Measurements from ENCODE around the gene PPARA.

PPARA gene

DNA sequence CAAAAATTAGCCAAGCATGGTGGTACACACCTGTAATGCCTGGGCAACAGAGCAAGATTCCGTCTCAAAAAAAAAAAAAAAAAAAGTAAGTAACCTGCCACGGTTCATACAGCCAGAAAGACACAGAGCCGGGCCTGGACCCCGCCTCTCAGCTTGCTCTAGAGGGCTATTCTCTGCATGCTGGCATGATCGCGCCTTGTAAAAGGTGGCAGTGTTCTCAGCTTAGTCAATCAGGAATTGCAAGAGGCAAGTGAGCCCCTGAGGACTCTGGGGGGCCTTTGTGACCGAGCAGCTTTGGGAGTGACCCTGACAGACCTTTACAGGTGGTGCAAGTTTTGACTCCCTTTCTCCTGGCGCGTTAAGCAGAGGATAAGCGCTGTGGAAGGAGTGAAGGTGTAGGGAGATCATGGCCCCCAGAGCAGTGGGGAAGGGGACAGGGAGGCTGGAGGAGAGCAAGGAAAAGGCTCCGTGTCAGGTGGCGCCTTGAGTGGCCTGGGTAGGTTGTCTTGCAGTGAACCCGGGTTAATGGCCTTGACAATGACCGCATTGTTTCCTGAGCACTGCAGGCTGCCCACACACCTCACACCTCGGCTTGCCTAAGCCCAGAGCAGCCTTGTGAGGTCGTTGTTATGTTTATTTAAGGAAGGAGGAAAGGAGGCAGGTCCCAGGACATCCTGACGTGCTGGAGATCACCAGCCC lies 50.9 kb downstream of the PPARA start:
- Histone ChIP-seq H3K18ac (ENCODE audit: low read length) (no peak overlapping the region), H4K8ac (ENCODE audit: low read depth, low read length) (no peak overlapping the region), H3K27me3 (ENCODE audit: insufficient read depth, low read length) (no peaks in the 10 kb centered on the region), H3K27ac (ENCODE audit: low read depth, low read length) (no peak overlapping the region), H2BK12ac (ENCODE audit: low read length) (no peak overlapping the region), H4K12ac (ENCODE audit: low read depth, low read length) (no peak overlapping the region), H3K36me3 (ENCODE audit: control insufficient read depth in 1 of 2, insufficient read depth in 2 of 2, low read length in 2 of 2) (no peaks in the 10 kb centered on the region), H3K79me2 (ENCODE audit: control insufficient read depth, insufficient read depth, low read length, poor library complexity) (no peaks in the 10 kb centered on the region), H3K4me3 (ENCODE audit: low read depth, low read length) (no peak overlapping the region), H3K4ac (ENCODE audit: low read depth, low read length) (no peak overlapping the region), H3K4me1 (ENCODE audit: control insufficient read depth in 1 of 2, insufficient read depth in 2 of 2, low read length in 2 of 2) (no peaks in the 10 kb centered on the region), H2AK5ac (ENCODE audit: low read length) (no peak overlapping the region), H3K4me2 (ENCODE audit: low read length) (no peak overlapping the region), H2AFZ (ENCODE audit: insufficient read depth, low read length, poor library complexity) (no peak overlapping the region), H2BK5ac (ENCODE audit: low read depth, low read length, poor library complexity) (no peak overlapping the region), H4K91ac (ENCODE audit: low read depth, low read length) (no peak overlapping the region), H3K9ac (ENCODE audit: low read length) (no peak overlapping the region), H3K14ac (ENCODE audit: low read length) (no peak overlapping the region), H2BK120ac (ENCODE audit: insufficient read depth, low read length, poor library complexity) (no peak overlapping the region), H3K9me3 (ENCODE audit: insufficient read depth, low read depth, low read length) (no peaks in the 10 kb centered on the region), H3K23ac (ENCODE audit: low read length) (no peak overlapping the region), H3K79me1 (ENCODE audit: low read length) (no peaks in the 10 kb centered on the region)
- DNase-seq, result no peak
- no CpG with 5 or more reads among the region's 17 CpGs for WGBS (ENCODE audit: extremely low coverage, insufficient coverage, insufficient read length)

- Histone ChIP-seq H2BK120ac (ENCODE audit: insufficient read depth, low read length, poor library complexity) (no peak overlapping the region), H3K4me1 (ENCODE audit: control insufficient read depth in 1 of 2, insufficient read depth in 2 of 2, low read length in 2 of 2) (no peaks in the 10 kb centered on the region), H2BK12ac (ENCODE audit: low read length) (no peak overlapping the region), H4K91ac (ENCODE audit: low read depth, low read length) (no peak overlapping the region), H3K14ac (ENCODE audit: low read length) (no peak overlapping the region), H3K79me1 (ENCODE audit: low read length) (no peaks in the 10 kb centered on the region), H2BK5ac (ENCODE audit: low read depth, low read length, poor library complexity) (no peak overlapping the region), H3K27me3 (ENCODE audit: insufficient read depth, low read length) (no peaks in the 10 kb centered on the region), H3K4me3 (ENCODE audit: low read depth, low read length) (no peak overlapping the region), H4K12ac (ENCODE audit: low read depth, low read length) (no peak overlapping the region), H3K4me2 (ENCODE audit: low read length) (no peak overlapping the region), H3K9ac (ENCODE audit: low read length) (no peak overlapping the region), H2AFZ (ENCODE audit: insufficient read depth, low read length, poor library complexity) (no peak overlapping the region), H3K18ac (ENCODE audit: low read length) (no peak overlapping the region), H3K23ac (ENCODE audit: low read length) (no peak overlapping the region), H3K36me3 (ENCODE audit: control insufficient read depth in 1 of 2, insufficient read depth in 2 of 2, low read length in 2 of 2) (no peaks in the 10 kb centered on the region), H3K79me2 (ENCODE audit: control insufficient read depth, insufficient read depth, low read length, poor library complexity) (no peaks in the 10 kb centered on the region), H3K27ac (ENCODE audit: low read depth, low read length) (no peak overlapping the region), H3K9me3 (ENCODE audit: insufficient read depth, low read depth, low read length) (no peaks in the 10 kb centered on the region), H4K8ac (ENCODE audit: low read depth, low read length) (no peak overlapping the region), H2AK5ac (ENCODE audit: low read length) (no peak overlapping the region), H3K4ac (ENCODE audit: low read depth, low read length) (no peak overlapping the region)
- WGBS (ENCODE audit: extremely low coverage, insufficient coverage, insufficient read length), result no CpG with 5 or more reads among the region's 12 CpGs
- DNase-seq, result no peak
Measured at GRCh38 chr22:46202897-46203600, 52.7 kb downstream of the PPARA start.

GRCh38 chr22:46203601-46203980 lies 53.3 kb downstream of the PPARA start:
- no peaks in the 10 kb centered on the region for H3K36me3 ChIP-seq (ENCODE audit: control insufficient read depth in 1 of 2, insufficient read depth in 2 of 2, low read length in 2 of 2)
- H3K4me1 ChIP-seq (ENCODE audit: control insufficient read depth in 1 of 2, insufficient read depth in 2 of 2, low read length in 2 of 2), result no peaks in the 10 kb centered on the region
- H4K8ac ChIP-seq (ENCODE audit: low read depth, low read length), result no peak overlapping the region
- H3K23ac ChIP-seq (ENCODE audit: low read length), result no peak overlapping the region
- no peak overlapping the region for H2BK12ac ChIP-seq (ENCODE audit: low read length)
- no peaks in the 10 kb centered on the region for H3K79me1 ChIP-seq (ENCODE audit: low read length)
- no CpG with 5 or more reads among the region's 7 CpGs for WGBS (ENCODE audit: extremely low coverage, insufficient coverage, insufficient read length)
- peaks cover 2% of the 10 kb centered on the region for H3K9me3 ChIP-seq (ENCODE audit: insufficient read depth, low read depth, low read length)
- no peak overlapping the region for H2BK5ac ChIP-seq (ENCODE audit: low read depth, low read length, poor library complexity)
- H4K12ac ChIP-seq (ENCODE audit: low read depth, low read length), result no peak overlapping the region
- H2BK120ac ChIP-seq (ENCODE audit: insufficient read depth, low read length, poor library complexity), result no peak overlapping the region
- H2AK5ac ChIP-seq (ENCODE audit: low read length), result no peak overlapping the region
- H3K18ac ChIP-seq (ENCODE audit: low read length), result no peak overlapping the region
- no peak overlapping the region for H3K4ac ChIP-seq (ENCODE audit: low read depth, low read length)
- no peaks in the 10 kb centered on the region for H3K79me2 ChIP-seq (ENCODE audit: control insufficient read depth, insufficient read depth, low read length, poor library complexity)
- no peak for DNase-seq
- no peaks in the 10 kb centered on the region for H3K27me3 ChIP-seq (ENCODE audit: insufficient read depth, low read length)
- no peak overlapping the region for H3K9ac ChIP-seq (ENCODE audit: low read length)
- H3K4me3 ChIP-seq (ENCODE audit: low read depth, low read length), result no peak overlapping the region
- H4K91ac ChIP-seq (ENCODE audit: low read depth, low read length), result no peak overlapping the region
- no peak overlapping the region for H2AFZ ChIP-seq (ENCODE audit: insufficient read depth, low read length, poor library complexity)
- no peak overlapping the region for H3K14ac ChIP-seq (ENCODE audit: low read length)
- no peak overlapping the region for H3K27ac ChIP-seq (ENCODE audit: low read depth, low read length)
- H3K4me2 ChIP-seq (ENCODE audit: low read length), result no peak overlapping the region

- H3K14ac ChIP-seq (ENCODE audit: low read length), result no peak overlapping the region
- no peaks in the 10 kb centered on the region for H3K27me3 ChIP-seq (ENCODE audit: insufficient read depth, low read length)
- H3K4ac ChIP-seq (ENCODE audit: low read depth, low read length), result no peak overlapping the region
- H4K8ac ChIP-seq (ENCODE audit: low read depth, low read length), result no peak overlapping the region
- H3K18ac ChIP-seq (ENCODE audit: low read length), result no peak overlapping the region
- no peak overlapping the region for H2BK12ac ChIP-seq (ENCODE audit: low read length)
- no peak overlapping the region for H3K23ac ChIP-seq (ENCODE audit: low read length)
- peaks cover 13% of the 10 kb centered on the region for H3K9me3 ChIP-seq (ENCODE audit: insufficient read depth, low read depth, low read length)
- H2BK120ac ChIP-seq (ENCODE audit: insufficient read depth, low read length, poor library complexity), result no peak overlapping the region
- no peak overlapping the region for H3K9ac ChIP-seq (ENCODE audit: low read length)
- no peak overlapping the region for H3K4me2 ChIP-seq (ENCODE audit: low read length)
- DNase-seq, result no peak
- H3K36me3 ChIP-seq (ENCODE audit: control insufficient read depth in 1 of 2, insufficient read depth in 2 of 2, low read length in 2 of 2), result peaks cover 0 to 2% of the 10 kb centered on the region in 2 experiments
- no peak overlapping the region for H4K91ac ChIP-seq (ENCODE audit: low read depth, low read length)
- H3K79me1 ChIP-seq (ENCODE audit: low read length), result no peaks in the 10 kb centered on the region
- no peak overlapping the region for H2AFZ ChIP-seq (ENCODE audit: insufficient read depth, low read length, poor library complexity)
- no peak overlapping the region for H2AK5ac ChIP-seq (ENCODE audit: low read length)
- H2BK5ac ChIP-seq (ENCODE audit: low read depth, low read length, poor library complexity), result no peak overlapping the region
- no CpG with 5 or more reads among the region's 1 CpG for WGBS (ENCODE audit: extremely low coverage, insufficient coverage, insufficient read length)
- H3K27ac ChIP-seq (ENCODE audit: low read depth, low read length), result no peak overlapping the region
- H4K12ac ChIP-seq (ENCODE audit: low read depth, low read length), result no peak overlapping the region
- H3K79me2 ChIP-seq (ENCODE audit: control insufficient read depth, insufficient read depth, low read length, poor library complexity), result no peaks in the 10 kb centered on the region
- H3K4me1 ChIP-seq (ENCODE audit: control insufficient read depth in 1 of 2, insufficient read depth in 2 of 2, low read length in 2 of 2), result no peaks in the 10 kb centered on the region
- H3K4me3 ChIP-seq (ENCODE audit: low read depth, low read length), result no peak overlapping the region
Measured at GRCh38 chr22:46209262-46209661, 58.9 kb downstream of the PPARA start.

Measured in trophoblast cell (in vitro differentiated cells and primary cell).